Measurements from ENCODE around the gene HPS1. TPM values are rescaled to one million over a fixed set of nuclear protein-coding genes. Genes with fewer than 3 reads are reported as not detected.
A peak's percentile ranks its signal among the peaks of the same experiment; 100 is the strongest.

Gene HPS1
- total RNA-seq, 1 donor from 2014 or later, result 86.3 TPM

DNA sequence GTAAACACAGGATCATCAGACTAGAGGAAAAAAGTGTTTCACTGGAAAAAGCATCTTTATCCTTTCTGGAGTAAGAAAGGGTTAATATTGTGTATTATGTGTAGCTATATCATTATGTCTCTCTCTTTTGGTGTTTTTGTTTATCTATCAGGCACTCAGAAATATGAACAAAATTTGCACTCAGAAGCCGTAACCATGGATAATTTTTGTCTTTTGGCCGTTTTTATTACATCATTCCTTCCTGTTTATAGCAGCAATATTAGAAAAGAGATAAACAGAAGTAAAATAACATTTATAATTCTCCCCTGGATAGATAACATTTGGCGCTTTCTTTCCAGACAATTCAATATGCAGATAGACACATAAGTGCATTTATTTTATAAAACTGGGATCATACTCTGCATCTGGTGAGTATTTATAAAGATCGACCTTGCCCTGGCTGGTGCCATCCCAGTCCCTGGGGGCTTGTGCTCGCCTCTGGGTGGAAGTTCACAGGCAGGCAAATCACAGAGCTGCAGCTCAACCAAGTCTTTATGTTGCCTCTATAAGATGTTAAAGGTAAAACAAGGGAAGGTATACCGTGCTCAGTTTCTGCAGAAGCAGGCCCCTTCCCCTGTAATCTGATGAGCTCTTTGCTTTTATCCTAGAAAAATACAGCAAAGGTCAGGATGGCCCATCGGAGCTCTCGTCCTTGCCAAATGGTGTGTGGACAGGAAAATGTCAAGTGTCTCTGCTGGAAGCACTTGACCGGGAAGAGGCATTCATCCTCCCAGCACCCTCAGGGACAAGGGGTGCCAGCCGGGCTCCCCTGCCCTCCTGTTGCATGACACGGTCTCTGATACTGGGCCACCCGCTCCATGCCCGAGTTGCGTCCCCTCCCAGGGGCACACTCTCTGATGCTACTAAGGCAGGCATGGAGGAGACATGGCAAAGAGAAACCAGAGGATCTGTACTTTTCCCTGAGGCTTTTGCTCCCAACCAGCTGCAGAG, 75.6 kb downstream of the HPS1 start:
- Histone ChIP-seq H3K27me3 (ENCODE audit: low read depth) (no peaks in the 10 kb centered on the region), H3K4me1 (peaks cover 10% of the 10 kb centered on the region), H3K4me3 (no peak overlapping the region), H3K36me3 (no peaks in the 10 kb centered on the region), H3K27ac (no peak overlapping the region), H3K9me3 (no peaks in the 10 kb centered on the region)
- ATAC-seq (no peak), DNase-seq (no peak)
- TF ChIP-seq CTCF (IDR thresholded peaks at IDR 0.05), result no peak
- intact Hi-C loops (cut with DNase I), result no loop called here

DNA sequence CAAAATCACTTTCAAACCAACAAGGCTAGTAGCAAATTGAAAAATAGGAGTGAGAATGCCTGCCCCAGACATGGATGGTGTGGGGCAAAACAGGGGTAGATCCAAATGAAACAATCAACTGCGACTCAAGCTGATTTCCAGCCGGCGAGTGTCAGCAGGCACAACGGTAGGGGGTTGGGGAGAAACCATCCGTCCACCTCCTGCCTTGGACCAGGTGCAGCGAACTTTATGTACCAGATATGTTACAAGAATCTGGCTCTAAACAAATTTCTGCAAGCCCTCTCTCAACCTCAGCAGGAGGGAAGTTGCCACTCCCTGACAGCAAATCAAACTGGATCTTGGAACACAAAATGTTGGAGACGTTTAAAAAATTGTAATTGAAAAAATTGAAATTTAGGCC, 76.9 kb downstream of the HPS1 start:
- DNase-seq (no peak), ATAC-seq (no peak)
- Histone ChIP-seq H3K36me3 (no peaks in the 10 kb centered on the region), H3K9me3 (no peaks in the 10 kb centered on the region), H3K27ac (no peak overlapping the region), H3K4me3 (no peak overlapping the region), H3K4me1 (peaks cover 10% of the 10 kb centered on the region), H3K27me3 (ENCODE audit: low read depth) (no peaks in the 10 kb centered on the region)
- intact Hi-C loops (cut with DNase I), result no loop called here
- no peak for TF ChIP-seq CTCF (IDR thresholded peaks at IDR 0.05)

- DNase-seq, result no peak
- Histone ChIP-seq H3K27me3 (ENCODE audit: low read depth) (no peaks in the 10 kb centered on the region), H3K4me3 (no peak overlapping the region), H3K36me3 (no peaks in the 10 kb centered on the region), H3K4me1 (peaks cover 10% of the 10 kb centered on the region), H3K9me3 (no peaks in the 10 kb centered on the region), H3K27ac (no peak overlapping the region)
- no peak for ATAC-seq
- no peak for TF ChIP-seq CTCF (IDR thresholded peaks at IDR 0.05)
- intact Hi-C loops (cut with DNase I), result no loop called here
Observed at GRCh38 chr10:98368644-98369043, 78.1 kb downstream of the HPS1 start.

- intact Hi-C loops (cut with DNase I), result no loop called here
- no peak for DNase-seq
- H3K36me3 ChIP-seq, result no peaks in the 10 kb centered on the region
- TF ChIP-seq CTCF (IDR thresholded peaks at IDR 0.05), result no peak
- H3K27ac ChIP-seq, result no peak overlapping the region
- no peak overlapping the region for H3K4me3 ChIP-seq
- no peak for ATAC-seq
- H3K4me1 ChIP-seq, result peaks cover 10% of the 10 kb centered on the region
- H3K9me3 ChIP-seq, result no peaks in the 10 kb centered on the region
- no peaks in the 10 kb centered on the region for H3K27me3 ChIP-seq (ENCODE audit: low read depth)
Observed at GRCh38 chr10:98367604-98368451, 78.9 kb downstream of the HPS1 start.

Small RNA genes within 50 kb of the gene (microRNA-seq; reads per million reads assigned to microRNA genes)
- gene MIR1287 (ENCODE audit: borderline number of aligned reads) (36.7 reads per million, percentile 38 among the genes with 10 or more reads in this experiment), gene MIR4685 (ENCODE audit: borderline number of aligned reads) (2.0 reads per million)

Other genes with a start within 250 kb of the HPS1 start
- gene LOXL4, start 178.7 kb downstream of the HPS1 start, total RNA-seq, result 4.5 TPM
- gene PYROXD2, start 31.8 kb downstream of the HPS1 start, total RNA-seq, result 17.8 TPM